Hindlimb muscle (tissue), 1 donor: ENCODE results near the gene EFNA1. TPM values are rescaled to one million over a fixed set of nuclear protein-coding genes. Genes with fewer than 3 reads are reported as not detected.

Experiments used
- DNase-seq: peaks from one replicate; pipeline ENCODE4 v3.0.0-alpha.2; 2013
- polyA plus RNA-seq: library from polyadenylated mRNA; unstranded; fragments of 120-200 nt; gene quantifications from one replicate; pipeline ENCODE4 v1.2.1, GENCODE V29; 2013; ENCODE audit not compliant: insufficient read length

The EFNA1 gene
- polyA plus RNA-seq, 1 donor = 24.7 TPM

DNA sequence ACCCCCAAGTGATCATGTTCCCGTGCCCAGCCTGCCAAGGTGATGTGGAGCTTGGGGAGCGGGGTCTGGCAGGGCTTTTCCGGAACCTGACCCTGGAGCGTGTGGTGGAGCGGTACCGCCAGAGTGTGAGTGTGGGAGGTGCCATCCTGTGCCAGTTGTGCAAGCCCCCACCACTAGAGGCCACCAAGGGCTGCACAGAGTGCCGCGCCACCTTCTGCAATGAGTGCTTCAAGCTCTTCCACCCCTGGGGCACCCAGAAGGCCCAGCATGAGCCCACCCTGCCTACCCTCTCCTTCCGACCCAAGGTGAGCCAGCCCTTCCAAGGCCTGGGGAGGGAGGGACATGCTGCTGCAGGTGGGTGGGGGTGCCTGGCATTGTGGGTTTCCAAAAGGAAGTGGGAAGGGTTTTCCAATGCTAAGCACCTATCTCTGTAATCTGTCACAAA lies 48.3 kb downstream of the EFNA1 start:
- DNase-seq = no peak

DNA sequence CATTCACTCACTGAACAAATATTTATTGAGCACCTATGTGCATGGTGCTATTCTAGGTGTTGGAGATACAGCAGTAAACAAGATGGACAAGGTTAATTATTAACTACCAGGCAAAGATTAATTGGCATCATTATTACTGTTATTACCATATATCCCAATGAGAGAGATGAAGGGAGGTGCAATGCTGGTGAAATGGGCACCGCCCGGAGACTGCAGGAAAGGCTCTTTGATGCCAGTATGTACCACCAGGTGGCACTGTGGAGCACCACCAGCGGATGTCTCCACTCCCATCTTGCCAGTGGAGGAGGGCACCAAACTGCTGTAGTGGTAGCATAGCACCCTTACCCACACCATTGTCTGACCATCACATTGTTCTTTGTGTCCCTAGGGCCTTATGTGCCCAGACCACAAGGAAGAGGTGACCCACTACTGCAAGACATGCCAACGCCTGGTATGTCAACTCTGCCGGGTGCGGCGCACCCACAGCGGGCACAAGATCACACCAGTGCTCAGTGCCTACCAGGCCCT lies 48.9 kb downstream of the EFNA1 start:
- DNase-seq = peak; percentile 67

DNA sequence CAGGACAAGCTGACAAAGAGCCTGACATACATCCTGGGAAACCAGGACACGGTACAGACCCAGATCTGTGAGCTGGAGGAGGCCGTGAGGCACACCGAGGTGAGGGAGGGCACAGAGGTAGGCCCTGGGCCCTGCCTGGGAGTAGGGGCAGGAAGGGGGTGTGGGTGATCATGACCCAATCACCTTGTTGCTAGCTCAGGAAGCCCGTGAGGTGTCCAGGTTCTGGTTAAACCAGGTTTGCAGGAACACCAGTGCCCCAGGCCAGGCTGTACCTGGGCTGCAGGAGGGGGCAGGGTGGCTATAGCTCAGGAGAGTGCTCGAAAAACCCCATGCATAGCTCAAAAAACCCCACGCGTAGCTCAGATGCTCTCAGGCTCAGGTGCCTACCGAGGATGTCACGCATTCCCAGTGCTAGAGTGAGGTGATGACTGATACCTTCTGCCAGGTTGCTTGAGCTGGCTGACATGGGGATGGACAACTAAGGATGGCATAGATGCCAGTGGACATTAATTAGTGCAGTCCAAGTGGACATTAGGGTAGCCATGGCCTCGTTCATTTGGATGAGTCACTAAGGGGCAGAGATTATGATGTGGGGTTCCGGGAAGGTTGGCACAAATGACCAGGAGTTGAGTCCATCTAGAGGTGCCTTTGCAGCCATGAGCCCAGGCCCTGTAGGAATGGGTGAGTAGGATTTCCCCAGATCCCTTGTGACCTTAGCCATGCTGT lies 49.7 kb downstream of the EFNA1 start:
- DNase-seq = no peak

DNA sequence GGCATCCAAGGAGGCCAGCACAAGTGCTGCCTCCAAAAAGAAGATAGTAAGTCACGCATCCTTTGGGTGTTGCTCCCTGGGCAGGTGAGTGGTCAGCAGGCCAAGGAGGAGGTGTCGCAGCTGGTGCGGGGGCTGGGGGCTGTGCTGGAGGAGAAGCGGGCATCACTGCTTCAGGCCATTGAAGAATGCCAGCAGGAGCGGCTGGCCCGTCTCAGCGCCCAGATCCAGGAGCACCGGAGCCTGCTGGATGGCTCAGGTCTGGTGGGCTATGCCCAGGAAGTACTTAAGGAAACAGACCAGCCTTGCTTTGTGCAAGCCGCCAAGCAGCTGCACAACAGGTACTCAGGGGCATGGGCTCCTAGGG lies 50.2 kb downstream of the EFNA1 start:
- no peak for DNase-seq

DNA sequence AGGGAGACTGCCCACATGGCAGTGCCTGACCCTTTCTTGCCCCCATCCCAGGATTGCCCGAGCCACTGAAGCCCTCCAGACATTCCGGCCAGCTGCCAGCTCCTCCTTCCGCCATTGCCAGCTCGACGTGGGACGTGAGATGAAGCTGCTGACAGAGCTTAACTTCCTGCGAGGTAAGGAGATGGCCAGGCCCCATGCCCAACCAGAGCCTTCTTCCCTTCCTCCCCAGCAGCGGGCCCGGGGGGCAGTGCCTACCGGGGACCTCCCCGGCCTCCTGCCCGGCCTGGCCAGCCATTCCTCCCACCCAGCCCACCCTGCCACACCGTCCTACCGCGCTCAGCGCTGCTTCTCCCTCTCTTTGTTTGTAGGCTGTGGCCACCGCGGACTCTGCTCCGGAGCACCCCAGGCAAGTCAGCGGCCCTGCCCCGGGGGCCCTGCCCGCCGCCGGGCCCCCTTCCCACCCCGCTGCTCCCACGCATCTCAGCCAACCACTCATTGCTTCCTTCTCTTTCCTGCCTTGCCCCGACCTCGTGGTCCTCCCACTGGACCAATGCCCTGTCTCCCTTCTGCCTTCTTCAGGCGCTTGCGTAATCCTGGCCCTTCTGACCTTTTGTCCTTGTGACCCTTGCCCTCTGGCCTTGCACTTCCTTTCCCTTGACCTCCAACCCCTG lies 50.9 kb downstream of the EFNA1 start:
- DNase-seq = no peak

DNA sequence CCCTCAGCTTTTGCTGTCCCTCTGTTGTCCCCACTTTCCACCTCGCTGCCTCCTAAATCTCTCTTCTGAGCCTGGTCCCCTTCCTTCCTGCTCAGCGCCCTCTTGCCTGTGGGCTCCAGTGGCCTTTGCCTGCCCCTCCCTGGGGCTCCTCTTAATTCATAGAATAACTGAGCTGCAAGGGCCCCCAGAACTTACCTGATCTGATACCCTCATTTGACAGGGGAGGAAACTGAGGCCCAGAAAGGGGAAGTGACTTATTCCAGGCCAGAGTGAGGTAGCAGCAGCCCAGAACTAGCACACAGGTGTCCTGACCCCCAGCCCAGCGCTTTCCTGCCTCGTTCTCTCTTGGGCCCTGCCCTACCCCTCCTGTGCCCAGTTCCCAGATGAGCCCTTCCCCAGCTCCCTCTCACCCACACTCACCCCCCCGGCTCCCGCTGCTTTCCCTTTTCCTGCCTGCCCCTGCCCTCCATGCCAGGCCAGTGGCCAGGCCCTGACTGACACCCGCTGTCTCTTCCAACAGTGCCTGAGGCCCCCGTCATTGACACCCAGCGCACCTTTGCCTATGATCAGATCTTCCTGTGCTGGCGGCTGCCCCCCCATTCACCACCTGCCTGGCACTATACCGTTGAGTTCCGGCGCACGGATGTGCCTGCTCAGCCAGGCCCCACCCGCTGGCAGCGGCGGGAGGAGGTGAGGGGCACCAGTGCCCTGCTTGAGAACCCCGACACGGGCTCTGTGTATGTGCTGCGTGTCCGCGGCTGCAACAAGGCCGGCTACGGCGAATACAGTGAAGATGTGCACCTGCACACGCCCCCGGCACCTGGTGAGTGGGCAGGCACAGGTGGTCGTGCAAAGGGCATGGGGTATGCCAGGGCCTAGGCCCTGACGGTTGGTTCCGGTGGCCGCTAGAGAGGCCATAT lies 51.7 kb downstream of the EFNA1 start:
- DNase-seq = no peak

DNA sequence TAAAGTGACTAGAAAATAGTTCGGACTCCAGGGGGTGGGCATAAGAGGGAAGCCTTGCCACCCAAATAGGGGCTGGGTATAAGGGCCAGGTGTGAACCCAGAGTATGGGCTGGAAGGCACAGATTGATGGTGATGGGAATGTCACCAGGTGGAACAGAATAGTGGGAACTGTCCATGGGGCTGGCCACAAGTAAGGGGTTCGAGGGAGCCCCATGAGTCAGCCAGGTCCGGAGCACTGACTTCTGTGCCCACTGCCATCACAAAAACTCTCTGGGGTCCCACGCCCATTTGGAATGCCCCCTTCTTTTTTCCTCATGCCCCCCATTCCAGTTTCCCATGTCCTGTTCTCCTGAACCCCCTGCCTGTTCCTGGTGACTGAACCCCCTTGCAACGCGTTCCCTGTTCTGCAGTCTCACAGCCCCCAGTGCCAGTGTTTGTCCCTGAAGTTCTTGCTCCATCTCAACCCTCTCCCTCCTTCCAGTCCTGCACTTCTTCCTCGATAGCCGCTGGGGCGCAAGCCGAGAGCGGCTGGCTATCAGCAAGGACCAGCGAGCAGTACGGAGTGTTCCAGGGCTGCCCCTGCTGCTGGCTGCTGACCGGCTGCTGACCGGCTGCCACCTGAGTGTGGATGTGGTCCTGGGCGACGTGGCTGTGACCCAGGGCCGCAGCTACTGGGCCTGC lies 53.8 kb downstream of the EFNA1 start:
- no peak for DNase-seq

DNA sequence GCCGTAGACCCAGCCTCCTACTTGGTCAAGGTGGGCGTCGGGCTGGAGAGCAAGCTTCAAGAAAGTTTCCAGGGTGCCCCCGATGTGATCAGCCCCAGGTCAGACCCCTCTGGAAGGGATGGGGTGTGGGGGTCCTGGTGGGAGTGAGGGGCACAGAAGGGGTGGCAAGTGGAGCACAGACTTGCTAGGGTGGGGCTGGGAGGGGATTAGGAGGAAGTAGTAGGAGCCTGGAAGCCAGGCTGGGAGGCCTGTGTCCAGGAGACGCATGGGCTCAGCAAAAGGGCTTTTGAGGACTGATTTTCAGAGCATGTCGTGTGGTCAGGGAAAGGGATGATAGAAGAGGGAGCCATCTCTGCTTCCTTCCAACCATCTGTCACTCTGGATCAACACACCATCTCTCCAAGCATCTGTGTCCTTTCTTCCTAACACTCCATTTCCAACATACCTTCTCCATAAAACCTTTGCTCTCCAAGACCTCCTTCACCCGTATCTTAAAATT lies 54.4 kb downstream of the EFNA1 start:
- DNase-seq = no peak

DNA sequence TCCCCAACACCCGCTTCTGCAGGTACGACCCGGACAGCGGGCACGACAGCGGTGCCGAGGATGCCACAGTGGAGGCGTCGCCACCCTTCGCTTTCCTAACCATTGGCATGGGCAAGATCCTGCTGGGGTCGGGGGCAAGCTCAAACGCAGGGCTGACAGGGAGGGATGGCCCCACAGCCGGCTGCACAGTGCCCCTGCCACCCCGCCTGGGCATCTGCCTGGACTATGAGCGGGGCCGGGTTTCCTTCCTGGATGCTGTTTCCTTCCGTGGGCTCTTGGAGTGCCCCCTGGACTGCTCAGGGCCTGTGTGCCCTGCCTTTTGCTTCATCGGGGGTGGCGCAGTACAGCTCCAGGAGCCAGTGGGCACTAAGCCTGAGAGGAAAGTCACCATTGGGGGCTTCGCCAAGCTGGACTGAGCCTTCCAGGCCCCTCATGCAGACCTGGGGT lies 56.1 kb downstream of the EFNA1 start:
- no peak for DNase-seq

DNA sequence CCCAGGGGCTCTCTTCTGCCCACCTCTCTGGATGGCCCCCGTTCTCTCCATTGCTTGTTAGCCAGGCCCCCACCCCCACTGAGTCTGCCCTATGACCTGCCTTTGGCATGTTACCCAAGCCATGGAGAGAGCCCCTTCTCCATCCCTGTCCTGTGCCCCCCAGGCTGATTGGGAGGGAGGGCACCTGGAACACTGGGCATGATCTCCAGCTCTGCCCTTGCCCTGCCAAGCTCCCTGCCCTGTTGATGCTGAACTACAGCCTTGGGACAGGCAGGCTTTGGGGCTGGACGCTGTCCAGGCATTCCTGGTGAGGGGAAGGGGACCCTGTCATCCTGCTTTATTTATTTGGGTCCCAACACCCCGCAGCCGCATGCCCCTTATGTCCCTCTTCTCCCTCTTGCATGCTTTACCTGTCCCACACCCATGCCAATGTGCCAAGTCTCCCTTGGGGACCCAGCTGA lies 56.7 kb downstream of the EFNA1 start:
- DNase-seq = no peak

Other genes starting within 250 kb of the EFNA1 start
- 33.8 TPM for gene PMVK, start 191.2 kb upstream of the EFNA1 start, polyA plus RNA-seq
- 175 TPM for gene PBXIP1, start 171.8 kb upstream of the EFNA1 start, polyA plus RNA-seq
- gene PYGO2, start 166.1 kb upstream of the EFNA1 start, polyA plus RNA-seq = 32.1 TPM
- 75.7 TPM for gene SHC1, start 157.1 kb upstream of the EFNA1 start, polyA plus RNA-seq
- gene CKS1B, start 153.2 kb upstream of the EFNA1 start, polyA plus RNA-seq = 48.2 TPM
- gene FLAD1, start 144.5 kb upstream of the EFNA1 start, polyA plus RNA-seq = 20.6 TPM
- 0.67 TPM for gene LENEP, start 134.3 kb upstream of the EFNA1 start, polyA plus RNA-seq
- 11.3 TPM for gene ZBTB7B, start 125.1 kb upstream of the EFNA1 start, polyA plus RNA-seq
- 2.1 TPM for gene DCST2, start 94.1 kb upstream of the EFNA1 start, polyA plus RNA-seq
- gene DCST1, start 94.1 kb upstream of the EFNA1 start, polyA plus RNA-seq = not detected
- 69.3 TPM for gene ADAM15, start 76.6 kb upstream of the EFNA1 start, polyA plus RNA-seq
- 6.0 TPM for gene EFNA4, start 64.1 kb upstream of the EFNA1 start, polyA plus RNA-seq
- 2.5 TPM for gene EFNA3, start 49.0 kb upstream of the EFNA1 start, polyA plus RNA-seq
- 22.6 TPM for gene SLC50A1, start 8.0 kb downstream of the EFNA1 start, polyA plus RNA-seq
- gene DPM3, start 12.7 kb downstream of the EFNA1 start, polyA plus RNA-seq = 25.1 TPM
- 78.9 TPM for gene KRTCAP2, start 45.4 kb downstream of the EFNA1 start, polyA plus RNA-seq
- gene TRIM46, start 46.0 kb downstream of the EFNA1 start, polyA plus RNA-seq = 0.40 TPM
- gene THBS3, start 80.0 kb downstream of the EFNA1 start, polyA plus RNA-seq = 39.6 TPM
- 18.0 TPM for gene MTX1, start 80.8 kb downstream of the EFNA1 start, polyA plus RNA-seq
- gene ENTREP3, start 127.6 kb downstream of the EFNA1 start, polyA plus RNA-seq = 17.6 TPM
- 46.5 TPM for gene SCAMP3, start 134.5 kb downstream of the EFNA1 start, polyA plus RNA-seq
- gene CLK2, start 145.6 kb downstream of the EFNA1 start, polyA plus RNA-seq = 45.2 TPM
- gene HCN3, start 149.6 kb downstream of the EFNA1 start, polyA plus RNA-seq = 4.0 TPM
- 0.37 TPM for gene PKLR, start 173.6 kb downstream of the EFNA1 start, polyA plus RNA-seq
- 106 TPM for gene FDPS, start 181.0 kb downstream of the EFNA1 start, polyA plus RNA-seq
- 28.0 TPM for gene RUSC1, start 193.0 kb downstream of the EFNA1 start, polyA plus RNA-seq